Activated naive CD4-positive, alpha-beta T cell treated with anti-CD3 and anti-CD28 coated beads, Interleukin-2, amount 50 U/mL, for 16 hours (primary cell): ENCODE results near the gene GEN1.
A peak's percentile ranks its signal among the peaks of the same experiment; 100 is the strongest.

Source experiments
- DNase-seq: peaks from one replicate; pipeline ENCODE4 v3.0.0-alpha.2; 2020

The GEN1 gene, protein sequence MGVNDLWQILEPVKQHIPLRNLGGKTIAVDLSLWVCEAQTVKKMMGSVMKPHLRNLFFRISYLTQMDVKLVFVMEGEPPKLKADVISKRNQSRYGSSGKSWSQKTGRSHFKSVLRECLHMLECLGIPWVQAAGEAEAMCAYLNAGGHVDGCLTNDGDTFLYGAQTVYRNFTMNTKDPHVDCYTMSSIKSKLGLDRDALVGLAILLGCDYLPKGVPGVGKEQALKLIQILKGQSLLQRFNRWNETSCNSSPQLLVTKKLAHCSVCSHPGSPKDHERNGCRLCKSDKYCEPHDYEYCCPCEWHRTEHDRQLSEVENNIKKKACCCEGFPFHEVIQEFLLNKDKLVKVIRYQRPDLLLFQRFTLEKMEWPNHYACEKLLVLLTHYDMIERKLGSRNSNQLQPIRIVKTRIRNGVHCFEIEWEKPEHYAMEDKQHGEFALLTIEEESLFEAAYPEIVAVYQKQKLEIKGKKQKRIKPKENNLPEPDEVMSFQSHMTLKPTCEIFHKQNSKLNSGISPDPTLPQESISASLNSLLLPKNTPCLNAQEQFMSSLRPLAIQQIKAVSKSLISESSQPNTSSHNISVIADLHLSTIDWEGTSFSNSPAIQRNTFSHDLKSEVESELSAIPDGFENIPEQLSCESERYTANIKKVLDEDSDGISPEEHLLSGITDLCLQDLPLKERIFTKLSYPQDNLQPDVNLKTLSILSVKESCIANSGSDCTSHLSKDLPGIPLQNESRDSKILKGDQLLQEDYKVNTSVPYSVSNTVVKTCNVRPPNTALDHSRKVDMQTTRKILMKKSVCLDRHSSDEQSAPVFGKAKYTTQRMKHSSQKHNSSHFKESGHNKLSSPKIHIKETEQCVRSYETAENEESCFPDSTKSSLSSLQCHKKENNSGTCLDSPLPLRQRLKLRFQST

DNA sequence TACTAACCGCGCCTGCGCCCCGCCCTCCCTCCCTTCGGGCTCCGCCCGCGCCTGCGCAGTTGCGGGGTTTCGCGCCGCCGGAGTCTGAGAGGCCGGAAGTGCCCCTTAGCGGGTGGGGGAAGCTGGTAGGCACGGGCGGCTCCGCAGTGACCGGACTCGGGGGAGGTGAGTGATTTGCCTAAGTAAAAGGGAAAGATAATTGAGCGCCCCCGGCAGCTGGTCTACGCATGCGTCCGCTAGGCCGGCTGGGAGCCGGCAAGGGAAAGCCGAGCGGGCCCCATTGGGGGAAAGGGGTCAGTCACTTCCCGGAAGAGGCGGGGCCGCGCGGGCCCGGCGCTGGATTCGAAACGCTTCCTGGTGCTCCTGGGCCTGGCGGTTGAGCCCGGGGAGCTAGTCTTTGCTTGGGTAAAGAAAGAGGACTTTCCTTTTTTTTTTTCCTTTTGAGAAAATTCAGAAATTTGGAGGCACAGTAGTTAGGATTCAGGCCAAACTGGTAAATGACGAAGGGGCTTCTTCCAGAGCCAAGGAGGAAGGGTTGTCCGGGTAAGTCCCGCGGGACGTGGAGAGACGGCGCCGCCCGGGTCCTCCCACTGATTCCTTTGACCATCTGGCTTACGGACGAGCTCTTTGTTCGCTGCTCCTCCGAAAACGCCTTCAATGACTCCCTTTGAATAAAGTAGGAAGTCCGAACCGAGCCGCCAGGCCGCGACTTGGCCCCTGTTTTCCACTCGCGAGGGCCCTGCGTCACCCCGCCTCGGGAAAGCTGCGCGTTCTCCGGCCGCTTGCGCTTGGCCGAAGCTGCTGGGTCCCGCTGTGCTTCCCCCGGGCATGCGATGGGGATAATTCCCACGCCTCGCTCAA is at the start of gene GEN1, which contains the start of gene SMC6:
Gene GEN1, plus strand, starts transcription at position 336 of the 861 bp plus-strand sequence. CDS start 5,806 bp downstream, outside the sequence.
Gene SMC6, minus strand, starts transcription at position 8 of the 861 bp plus-strand sequence. CDS start 7,864 bp downstream, outside the sequence.
- peak; percentile 90 for DNase-seq

DNA sequence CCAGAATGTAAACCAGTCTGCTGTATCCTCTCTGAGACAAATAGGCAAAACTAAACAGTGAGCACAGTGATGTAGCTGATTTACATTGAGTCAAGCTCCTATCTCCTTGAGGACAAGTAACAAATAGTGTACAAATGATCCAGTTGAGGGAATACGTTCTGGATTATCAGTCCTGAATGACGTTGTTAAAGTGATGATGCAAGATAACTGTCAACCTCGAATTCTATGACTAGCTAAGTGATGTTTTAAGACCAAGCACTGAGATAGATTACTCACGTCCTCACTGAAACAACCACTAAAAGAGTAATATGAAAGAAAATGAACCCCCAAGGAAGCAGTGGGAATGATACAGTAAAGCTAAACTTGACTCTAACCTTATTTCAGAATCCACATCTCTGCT is 47.1 kb upstream of the GEN1 start:
- DNase-seq = no peak

DNA sequence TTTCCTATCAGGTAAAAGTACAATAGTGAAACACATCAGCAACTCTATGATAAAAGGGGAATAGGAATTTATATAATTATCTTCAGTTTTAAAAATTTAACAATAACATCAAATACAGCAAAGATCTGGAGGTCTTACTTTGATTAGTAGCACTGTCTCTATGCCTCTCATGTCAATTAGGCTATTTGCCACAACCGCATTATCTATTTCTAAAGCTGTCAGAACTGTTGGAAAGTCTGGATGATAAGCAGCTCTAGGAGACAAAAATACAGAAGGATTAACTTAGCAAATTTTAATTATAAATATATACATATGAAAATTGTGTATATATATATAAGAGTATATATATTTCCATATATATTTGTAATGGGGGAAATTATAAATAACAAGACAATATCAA is 45.4 kb upstream of the GEN1 start:
- DNase-seq = no peak

DNA sequence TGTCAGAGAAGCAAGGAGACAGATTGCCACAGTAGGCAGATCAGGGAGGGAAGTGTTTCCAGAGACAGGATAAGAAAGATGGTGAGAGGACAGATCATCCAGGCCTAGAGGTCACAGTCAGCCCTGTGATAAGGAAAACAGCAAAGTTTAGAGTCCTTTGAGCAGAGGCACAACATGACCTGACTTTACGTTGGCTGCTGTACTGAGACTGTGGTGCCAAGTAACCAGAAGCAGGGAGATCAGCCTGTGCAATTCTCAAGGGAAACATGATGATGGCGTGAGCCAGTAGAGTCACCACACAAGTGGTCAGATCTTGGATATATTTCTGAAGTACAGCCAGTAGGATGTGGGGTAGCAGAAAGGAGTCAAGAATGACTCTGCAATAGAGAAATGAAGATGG is 44.0 kb upstream of the GEN1 start:
- DNase-seq = no peak

DNA sequence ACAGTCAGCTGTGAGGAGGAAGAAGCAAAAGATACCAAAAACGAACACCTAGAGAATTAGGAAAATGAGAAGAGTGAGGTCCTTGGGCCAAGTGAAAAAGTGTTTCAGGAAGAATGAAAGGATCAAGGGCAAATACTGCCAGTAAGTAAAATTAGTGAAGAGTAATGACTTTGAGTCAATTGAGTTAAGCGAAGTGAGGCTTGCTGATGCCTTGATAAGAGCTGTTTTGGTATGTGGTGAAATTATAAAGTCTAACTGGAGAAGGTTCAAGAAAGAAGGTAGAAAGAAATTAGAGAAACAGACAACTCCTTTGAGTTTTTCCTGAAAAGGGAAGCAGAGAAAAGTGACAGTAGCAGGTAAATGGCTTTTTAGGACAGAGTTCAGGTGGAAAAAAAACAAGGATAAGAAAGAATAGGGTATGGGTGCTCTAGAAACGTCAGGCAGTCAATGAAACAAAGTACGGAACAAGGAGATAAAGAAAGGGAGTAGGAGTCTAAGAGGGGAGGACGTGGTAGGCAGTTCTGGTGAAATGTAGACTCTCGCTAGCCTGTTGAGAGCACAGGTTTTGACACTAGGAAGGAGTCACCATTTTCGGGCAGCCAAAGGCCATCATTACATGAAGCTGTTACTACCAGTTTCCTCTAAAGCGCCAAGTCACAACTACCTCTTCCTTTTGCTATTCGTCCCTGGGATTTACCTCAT is 43.2 kb upstream of the GEN1 start:
- DNase-seq = no peak

DNA sequence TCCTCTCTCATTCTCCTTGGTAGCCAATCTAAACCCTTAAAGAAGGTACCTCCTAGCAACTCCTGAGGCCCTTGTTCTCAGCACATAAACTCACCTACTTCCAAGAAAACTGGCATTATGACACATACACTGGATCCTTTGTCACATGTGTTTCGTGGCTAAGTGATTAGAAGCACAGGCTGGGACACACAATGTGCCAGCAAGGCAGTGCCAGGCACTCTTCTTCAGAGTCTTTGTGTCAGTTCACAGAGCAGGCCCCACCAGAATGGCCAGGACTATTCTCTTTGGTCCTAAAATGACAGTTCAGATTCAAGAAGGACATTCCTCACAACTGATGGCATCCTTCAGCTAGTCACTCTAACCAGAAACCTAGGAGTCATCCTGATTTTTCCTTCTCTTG is 40.6 kb upstream of the GEN1 start:
- no peak for DNase-seq

DNA sequence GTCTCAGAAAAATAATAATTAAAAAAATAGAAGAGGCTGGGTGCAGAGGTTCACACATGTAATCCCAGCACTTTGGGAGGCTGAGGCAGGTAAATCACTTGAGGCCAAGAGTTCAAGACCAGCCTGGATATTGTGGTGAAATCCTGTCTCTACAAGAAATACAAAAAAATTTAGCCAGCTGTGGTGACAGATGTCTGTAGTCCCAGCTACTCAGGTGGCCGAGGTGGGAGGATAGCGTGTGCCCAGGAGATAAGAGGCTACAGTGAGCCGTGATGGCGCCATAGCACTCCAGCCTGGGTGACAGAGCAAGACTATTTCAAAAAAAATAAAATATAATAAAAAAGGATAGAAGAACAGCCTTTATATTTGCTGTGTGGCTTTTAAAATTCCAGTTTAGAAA is 36.3 kb upstream of the GEN1 start:
- DNase-seq = no peak

DNA sequence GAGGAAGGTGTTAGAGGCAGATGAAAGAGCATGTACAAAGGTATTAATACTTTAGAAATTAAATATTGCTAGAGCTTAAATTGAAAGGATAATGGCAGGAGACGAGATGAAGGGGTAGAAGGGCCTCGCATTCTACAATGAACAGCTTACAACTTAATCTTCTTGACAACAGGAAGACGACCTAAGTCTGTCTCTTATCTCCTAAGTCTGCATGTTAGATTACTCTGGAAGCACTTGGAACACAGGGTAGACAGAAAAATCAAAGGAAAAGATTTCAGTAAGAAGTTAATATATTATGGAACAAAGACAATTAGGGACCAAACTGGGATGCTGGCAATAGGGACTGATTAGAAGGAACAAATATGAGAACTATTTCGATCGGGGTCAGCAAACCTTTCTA is 35.2 kb upstream of the GEN1 start:
- DNase-seq = no peak

DNA sequence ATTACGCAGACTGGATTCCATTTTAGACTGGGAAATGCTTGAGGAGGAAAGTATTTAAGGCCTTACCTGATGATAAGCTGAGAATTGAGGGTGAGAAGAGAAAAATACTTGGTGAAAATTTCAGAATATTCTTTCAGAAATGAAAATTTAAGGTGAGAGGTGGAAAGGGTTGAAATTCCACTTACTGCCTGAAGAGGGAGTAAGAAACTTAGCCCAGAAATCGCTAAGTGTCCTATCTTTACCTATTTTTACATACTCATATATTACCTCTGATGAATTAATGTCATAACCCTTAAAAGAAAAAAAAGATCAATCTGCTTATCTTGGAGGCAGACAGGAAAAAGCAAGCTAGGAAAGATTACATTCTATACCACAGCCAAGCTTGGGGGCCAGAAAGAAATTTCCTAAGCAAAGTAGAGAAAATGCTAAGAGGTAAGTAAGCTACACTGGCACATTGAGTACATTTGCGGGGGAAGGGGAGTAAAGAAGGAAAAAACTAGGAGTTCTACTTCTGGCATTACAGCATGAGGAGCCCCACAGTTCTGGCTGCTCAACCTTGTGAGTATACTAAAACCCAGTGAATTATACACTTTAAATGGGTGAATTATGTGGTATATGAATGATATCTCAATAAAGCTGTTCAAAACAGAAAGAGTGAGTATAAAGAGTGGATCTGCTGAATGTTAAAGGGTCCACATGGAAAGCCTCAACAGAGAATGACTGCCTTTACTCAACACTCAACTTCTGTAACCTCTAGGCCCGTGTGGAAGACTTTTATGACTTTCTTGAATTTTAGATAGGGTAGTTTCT is 34.2 kb upstream of the GEN1 start:
- DNase-seq = no peak

DNA sequence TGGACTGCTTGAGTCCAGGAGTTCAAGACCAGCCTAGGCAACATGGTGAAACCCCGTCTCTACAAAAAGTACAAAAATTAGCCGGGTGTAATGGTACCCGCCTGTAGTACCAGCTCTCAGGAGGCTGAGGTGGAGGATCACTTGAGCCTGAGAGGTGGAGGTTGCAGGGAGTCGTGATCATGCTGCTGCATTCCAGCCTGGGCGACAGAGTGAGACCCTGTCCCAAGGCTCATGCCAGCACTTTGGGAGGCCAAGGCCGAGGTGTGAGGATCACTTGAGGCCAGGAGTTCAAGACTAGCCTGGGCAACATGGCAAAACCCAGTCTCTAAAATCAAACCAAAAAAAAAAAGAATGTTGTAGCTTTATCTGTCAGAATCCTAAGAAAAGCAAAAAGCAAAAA is 25.7 kb upstream of the GEN1 start:
- DNase-seq = no peak

DNA sequence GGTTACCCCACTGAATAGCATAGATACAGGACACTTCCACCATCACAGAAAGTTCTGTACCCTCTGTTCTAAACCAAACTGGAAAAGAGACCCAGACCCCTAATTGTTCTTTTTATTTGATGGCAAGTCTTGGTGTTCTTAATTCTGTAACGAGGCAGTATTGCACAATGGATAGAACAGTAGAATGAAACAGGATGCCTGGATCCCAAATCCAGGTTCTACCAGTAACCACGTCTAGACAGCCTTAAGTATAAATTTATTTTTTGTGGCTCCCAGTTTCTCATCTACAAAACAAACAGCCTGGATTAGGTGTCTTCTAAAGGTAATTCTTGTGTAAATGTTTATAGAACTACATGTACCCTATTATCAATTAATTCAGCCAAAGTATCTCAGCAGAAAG is 24.1 kb upstream of the GEN1 start:
- no peak for DNase-seq

DNA sequence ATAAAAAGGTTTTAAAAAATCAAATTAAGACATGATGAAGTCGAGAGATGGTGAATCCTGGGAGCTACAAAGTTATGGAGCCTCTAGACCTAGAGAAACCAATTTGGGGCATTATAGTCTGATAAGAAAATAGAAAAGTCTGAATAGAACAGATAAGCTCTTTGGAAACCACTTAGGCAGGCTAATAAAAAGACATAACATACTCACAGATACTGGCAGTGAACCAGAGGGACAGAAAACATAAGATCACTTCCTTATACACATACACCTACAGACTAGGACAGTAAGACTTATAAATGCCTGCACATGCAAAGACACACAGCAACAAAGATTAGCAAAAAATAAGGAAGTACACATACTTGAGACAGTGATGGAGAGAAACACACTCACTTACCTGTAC is 20.3 kb upstream of the GEN1 start:
- DNase-seq = no peak

DNA sequence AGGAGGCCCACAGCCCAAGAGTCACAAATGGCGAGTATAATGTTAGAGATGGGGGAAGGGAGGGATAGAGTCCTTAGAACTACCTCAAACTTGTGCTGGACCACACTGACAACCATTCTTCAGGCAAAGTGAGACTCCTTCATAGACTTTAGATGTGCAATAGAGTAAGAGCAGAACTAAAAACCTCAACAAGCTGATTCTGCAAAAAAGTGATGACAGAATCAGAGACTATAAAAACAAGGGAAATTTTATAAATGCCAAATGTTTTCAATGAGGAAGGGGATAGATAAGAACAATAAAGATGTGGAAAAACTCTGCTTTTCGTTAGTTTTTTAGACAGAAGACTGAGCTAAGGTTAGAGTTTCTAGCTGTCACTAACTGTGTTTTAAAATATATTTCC is 18.1 kb upstream of the GEN1 start:
- DNase-seq = no peak

DNA sequence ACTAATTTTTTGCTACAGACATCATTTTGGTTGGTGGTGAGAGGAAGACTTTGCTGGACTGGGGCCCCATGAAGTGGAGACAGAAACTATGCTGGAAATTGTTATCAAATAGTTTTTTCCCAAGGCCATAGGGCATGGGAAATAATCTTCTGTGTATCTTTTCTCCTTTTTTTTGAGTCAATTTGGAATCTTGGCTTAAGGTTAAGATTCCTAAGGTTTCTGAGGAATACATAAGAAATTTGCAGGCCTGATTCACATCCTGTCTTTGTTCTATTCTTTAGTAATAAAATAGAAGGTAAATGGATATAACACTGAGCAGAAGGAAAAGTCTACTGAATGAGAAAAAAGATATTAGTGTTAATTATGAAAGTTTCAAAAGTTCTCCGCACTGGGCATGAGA is 16.9 kb upstream of the GEN1 start:
- no peak for DNase-seq

DNA sequence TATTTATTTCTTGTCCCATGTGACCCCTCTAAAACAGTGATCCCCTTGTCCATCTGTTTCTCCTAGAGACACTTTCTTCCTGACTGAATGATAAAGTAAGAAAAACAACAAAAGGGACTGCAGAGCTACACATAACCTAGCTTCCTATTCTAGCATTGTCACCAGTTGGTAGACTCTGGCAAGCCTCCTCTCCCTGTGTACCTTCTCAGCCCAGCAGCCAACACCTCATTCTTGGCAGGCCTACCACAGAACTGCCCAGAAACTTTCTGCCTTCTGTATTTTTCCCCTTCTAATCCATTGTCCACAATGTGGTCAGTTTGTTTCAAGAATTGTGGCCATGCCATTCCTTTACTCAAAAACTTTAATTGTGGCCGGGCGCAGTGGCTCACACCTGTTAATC is 13.7 kb upstream of the GEN1 start:
- no peak for DNase-seq

DNA sequence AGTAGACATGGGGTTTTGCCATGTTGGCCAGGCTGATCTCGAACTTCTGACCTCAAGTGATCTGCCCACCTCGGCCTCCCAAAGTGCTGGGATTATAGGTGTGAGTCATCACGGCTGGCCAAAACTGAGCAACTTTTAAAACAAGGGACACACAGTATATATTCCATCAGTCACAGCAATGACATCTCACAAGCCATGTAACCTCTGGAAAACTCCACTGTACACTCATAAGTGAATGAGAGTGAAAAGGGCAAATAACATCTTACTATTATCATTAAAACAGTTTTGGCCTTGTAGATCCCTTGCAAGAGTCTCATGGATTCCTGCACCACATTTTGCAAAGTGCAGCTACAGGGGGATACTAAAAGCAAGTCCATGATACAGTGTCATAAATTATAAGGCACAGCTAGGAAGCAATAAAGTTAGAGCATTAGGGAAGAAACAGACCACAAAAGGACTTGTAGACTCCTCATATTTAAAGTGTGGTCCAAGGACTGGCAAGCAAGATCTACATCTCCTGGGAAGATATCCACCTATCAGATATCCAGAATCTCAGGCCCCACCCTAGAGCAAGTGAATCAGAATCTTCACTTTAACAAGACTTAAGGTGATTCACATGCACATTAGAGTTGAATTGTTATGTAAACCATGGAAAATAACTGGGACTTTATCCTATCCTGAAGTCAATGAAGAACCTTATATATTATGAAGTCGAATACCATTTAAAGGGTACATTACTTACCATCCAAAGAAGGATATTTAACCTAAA is 6.1 kb upstream of the GEN1 start:
- no peak for DNase-seq

DNA sequence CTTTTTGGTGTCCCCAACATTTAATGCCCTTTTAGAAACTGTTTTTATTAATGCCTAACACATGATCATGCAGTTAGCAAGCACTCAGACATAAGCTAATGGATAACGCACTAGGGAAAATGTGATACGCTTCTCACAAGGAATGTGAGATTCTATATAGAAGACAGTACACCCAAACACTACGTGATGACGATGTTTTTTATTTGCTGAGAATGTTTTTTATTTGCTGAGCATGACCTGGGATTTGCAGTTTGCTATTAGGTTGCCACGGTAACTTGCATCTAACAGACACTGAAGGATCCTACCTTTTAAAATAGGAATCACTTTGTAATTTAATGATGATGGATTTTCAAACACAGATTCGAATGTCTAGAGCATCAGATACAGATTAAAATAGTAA is 5.2 kb upstream of the GEN1 start:
- no peak for DNase-seq

DNA sequence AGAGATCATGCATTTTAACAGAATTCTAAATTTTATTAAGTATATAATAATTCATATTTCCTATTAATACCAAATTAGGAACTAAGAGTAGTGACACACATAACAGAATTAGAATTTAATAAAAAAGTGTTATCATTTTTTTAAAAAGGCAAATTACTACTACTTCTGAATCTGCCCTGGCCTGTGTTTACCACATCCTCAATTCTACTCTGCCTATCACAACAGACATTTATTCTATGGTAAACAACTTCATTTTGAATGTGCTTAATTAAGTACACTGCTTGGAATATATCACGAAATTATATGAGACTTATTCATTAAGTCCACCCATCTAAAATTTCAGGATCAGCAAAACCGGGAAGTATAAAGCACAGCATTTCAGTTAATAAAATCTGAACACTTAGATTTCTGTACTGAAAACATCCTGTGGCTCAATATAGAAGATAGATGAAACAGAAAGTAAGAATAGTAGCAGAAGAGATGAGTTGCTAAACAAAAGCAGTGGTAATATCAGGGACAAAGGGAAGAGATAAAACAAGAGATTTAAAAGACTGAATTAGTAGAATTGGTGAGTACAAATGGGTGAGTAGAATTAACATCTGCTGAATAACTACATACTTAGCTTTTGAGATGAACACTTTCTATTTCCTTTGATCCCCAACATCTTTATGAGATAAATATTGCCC is 4.0 kb upstream of the GEN1 start:
- no peak for DNase-seq

DNA sequence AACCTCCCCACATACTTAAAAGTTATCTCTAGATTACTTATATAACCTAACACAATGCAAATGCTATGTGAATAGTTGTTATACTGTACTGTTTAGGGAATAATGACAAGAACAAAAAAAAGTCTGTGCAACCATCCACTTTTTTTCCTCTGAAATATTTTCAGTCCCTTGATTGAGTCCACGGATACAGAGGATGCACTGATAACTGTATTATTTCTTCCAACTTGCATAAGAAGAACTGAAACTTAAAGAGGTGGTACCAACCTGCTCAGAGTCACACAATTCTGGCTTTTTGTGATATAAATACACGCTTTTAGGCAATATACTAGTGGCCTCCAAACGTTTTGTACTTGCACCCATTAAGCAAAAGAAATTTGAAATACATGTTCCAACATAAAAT is 1.7 kb upstream of the GEN1 start:
- DNase-seq = no peak
